ENCODE results near the gene POLA1. TPM values are rescaled to one million over a fixed set of nuclear protein-coding genes. Genes with fewer than 3 reads are reported as not detected.

Gene POLA1
- total RNA-seq, 1 donor from 2014 or later, result 12.3 TPM

DNA sequence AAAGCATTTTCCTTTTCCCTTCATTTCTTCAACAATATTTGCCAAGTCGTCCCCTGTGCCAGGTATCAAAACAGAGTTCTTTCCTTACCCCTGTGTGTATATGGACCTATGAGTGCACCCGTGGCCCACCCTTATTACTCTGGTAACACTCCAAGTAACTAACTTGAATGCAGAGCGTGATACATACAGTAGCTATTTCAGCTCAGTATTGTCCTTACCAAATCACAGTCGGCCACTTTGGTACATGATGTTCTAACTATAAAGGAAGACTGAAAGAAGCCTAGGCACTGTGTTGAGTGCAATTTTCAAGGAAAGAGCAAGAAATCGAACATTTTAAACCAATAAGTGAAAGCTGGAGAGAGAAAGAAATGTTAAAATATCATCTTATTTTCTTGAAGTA is 233.7 kb downstream of the POLA1 start:
- no peak for ATAC-seq
- Histone ChIP-seq H3K27me3 (ENCODE audit: low read depth) (no peaks in the 10 kb centered on the region), H3K36me3 (no peaks in the 10 kb centered on the region), H3K4me1 (no peaks in the 10 kb centered on the region), H3K27ac (no peak overlapping the region), H3K4me3 (no peak overlapping the region), H3K9me3 (no peaks in the 10 kb centered on the region)
- TF ChIP-seq, protein P1, sequence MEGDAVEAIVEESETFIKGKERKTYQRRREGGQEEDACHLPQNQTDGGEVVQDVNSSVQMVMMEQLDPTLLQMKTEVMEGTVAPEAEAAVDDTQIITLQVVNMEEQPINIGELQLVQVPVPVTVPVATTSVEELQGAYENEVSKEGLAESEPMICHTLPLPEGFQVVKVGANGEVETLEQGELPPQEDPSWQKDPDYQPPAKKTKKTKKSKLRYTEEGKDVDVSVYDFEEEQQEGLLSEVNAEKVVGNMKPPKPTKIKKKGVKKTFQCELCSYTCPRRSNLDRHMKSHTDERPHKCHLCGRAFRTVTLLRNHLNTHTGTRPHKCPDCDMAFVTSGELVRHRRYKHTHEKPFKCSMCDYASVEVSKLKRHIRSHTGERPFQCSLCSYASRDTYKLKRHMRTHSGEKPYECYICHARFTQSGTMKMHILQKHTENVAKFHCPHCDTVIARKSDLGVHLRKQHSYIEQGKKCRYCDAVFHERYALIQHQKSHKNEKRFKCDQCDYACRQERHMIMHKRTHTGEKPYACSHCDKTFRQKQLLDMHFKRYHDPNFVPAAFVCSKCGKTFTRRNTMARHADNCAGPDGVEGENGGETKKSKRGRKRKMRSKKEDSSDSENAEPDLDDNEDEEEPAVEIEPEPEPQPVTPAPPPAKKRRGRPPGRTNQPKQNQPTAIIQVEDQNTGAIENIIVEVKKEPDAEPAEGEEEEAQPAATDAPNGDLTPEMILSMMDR (IDR thresholded peaks at IDR 0.05), result no peak
- intact Hi-C loops (cut with DNase I), result no loop called here
- no peak for DNase-seq

DNA sequence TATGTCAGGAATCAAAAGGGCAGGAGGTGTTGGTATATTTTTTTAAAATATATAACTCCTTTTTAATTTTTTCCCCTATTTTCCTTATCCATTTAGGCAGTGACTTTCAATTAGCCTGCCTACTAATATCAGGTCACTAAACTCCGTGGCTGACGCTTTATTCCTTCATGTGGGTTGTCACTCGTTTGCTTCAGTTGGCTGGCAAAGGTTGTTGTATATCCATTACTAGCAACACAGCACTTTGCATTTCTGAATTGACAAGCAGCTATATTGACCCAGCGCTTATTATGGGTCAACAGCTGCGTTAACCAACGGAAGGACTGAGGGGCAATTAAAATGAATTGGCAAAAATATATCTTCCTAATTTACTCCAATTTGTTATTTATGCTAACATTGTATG is 234.4 kb downstream of the POLA1 start:
- no peak for DNase-seq
- intact Hi-C loops (cut with DNase I), result no loop called here
- no peak for ATAC-seq
- TF ChIP-seq, protein P1 (IDR thresholded peaks at IDR 0.05), result no peak
- Histone ChIP-seq H3K27ac (no peak overlapping the region), H3K4me3 (no peak overlapping the region), H3K4me1 (no peaks in the 10 kb centered on the region), H3K27me3 (ENCODE audit: low read depth) (no peaks in the 10 kb centered on the region), H3K36me3 (no peaks in the 10 kb centered on the region), H3K9me3 (no peaks in the 10 kb centered on the region)

DNA sequence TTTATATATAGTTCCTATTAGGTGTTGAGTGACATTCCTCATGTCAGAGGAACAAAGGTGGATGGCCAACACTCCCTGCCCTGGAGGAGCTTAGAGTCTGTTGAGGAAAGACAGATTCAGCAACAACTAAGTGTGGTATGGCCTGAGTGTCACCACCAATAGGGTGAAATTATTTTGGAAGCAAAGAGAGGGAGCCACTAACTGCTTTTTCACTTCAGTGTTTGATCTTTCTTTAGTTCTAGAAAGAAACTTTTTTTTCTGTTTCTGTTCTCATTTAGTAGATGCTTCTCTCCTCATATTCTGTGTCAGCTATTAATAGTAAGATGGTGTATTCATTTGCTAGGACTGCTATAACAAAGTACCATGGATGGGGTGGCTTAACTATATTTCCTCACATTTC is 240.6 kb downstream of the POLA1 start:
- H3K27ac ChIP-seq, result no peak overlapping the region
- H3K27me3 ChIP-seq (ENCODE audit: low read depth), result no peaks in the 10 kb centered on the region
- H3K4me1 ChIP-seq, result no peaks in the 10 kb centered on the region
- H3K4me3 ChIP-seq, result no peak overlapping the region
- DNase-seq, result no peak
- intact Hi-C loops (cut with DNase I), result no loop called here
- no peaks in the 10 kb centered on the region for H3K9me3 ChIP-seq
- ATAC-seq, result no peak
- TF ChIP-seq, protein P1 (IDR thresholded peaks at IDR 0.05), result no peak
- no peaks in the 10 kb centered on the region for H3K36me3 ChIP-seq

DNA sequence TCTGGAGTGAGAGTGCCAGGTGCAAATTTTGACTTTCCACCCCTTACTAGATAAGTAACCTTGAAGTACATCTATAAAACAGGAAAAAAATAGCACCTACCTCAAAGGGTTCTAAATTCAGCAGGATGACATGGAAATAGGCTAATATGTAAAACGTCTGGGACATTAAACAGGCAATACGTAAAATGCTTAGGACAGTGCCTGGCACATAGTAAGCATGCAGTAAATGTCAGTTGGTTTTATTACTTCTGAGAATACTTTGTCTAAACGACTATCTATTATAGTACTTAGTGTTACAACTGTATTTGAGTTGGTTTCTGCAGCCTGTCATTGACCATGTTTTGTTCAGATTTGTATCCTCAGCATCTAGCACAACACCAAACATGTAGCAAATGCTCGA is 251.3 kb downstream of the POLA1 start:
- ATAC-seq, result no peak
- H3K27ac ChIP-seq, result no peak overlapping the region

DNA sequence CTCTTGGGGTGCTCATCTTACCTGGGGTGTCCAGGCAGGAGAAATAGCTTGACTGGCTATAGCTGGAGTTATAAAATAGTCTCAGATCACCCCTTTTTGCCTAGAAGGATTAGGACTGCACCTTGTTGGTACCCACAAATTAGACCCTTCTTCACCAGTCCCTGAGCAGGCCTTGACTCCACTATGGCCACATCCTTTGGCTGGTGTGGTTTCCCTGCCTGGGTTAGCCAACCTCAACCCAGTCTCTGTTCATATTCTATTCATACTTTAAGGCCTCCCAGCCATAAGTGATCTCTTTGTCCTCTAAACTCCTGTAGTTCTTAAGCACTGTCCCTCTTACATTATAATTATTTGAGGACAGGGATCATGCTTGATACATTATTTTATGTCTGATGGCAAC is 252.7 kb downstream of the POLA1 start:
- TF ChIP-seq, protein P1 (IDR thresholded peaks at IDR 0.05), result no peak
- Histone ChIP-seq H3K4me1 (no peaks in the 10 kb centered on the region), H3K9me3 (no peaks in the 10 kb centered on the region), H3K27me3 (ENCODE audit: low read depth) (no peaks in the 10 kb centered on the region), H3K36me3 (no peaks in the 10 kb centered on the region), H3K27ac (no peak overlapping the region), H3K4me3 (no peak overlapping the region)
- intact Hi-C loops (cut with DNase I), result no loop called here
- DNase-seq (no peak), ATAC-seq (no peak)

More for the DNA sequence above, 251.3 kb downstream of the POLA1 start:
- DNase-seq, result no peak
- no peaks in the 10 kb centered on the region for H3K27me3 ChIP-seq (ENCODE audit: low read depth)
- no peaks in the 10 kb centered on the region for H3K4me1 ChIP-seq
- TF ChIP-seq, protein P1 (IDR thresholded peaks at IDR 0.05), result no peak
- H3K9me3 ChIP-seq, result no peaks in the 10 kb centered on the region
- H3K36me3 ChIP-seq, result no peaks in the 10 kb centered on the region
- intact Hi-C loops (cut with DNase I), result no loop called here
- no peak overlapping the region for H3K4me3 ChIP-seq

DNA sequence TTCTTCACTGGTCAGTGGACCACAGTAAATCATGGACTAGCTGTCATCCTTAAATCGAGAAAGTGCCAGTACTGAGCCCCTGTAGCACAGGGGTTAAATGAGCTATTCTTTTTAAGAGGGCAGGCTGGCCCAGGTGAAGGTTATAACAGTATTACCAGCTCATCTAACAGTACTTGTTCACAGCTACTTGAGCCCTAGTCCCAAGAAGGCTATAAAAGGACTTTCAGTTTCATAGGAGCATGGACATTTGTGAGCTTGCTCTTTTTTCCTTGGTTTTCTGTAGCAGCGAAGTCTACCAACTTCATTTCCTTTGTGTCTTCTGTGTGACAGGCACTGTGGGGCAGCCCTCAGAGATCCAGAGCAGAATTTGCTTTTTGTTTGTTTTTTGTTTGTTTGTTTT is 261.0 kb downstream of the POLA1 start:
- H3K4me1 ChIP-seq, result no peaks in the 10 kb centered on the region
- no peaks in the 10 kb centered on the region for H3K36me3 ChIP-seq
- H3K9me3 ChIP-seq, result no peaks in the 10 kb centered on the region
- no peaks in the 10 kb centered on the region for H3K27me3 ChIP-seq (ENCODE audit: low read depth)
- H3K27ac ChIP-seq, result no peak overlapping the region
- ATAC-seq (no peak), DNase-seq (no peak)
- intact Hi-C loops (cut with DNase I), result no loop called here
- TF ChIP-seq, protein P1 (IDR thresholded peaks at IDR 0.05), result no peak
- H3K4me3 ChIP-seq, result no peak overlapping the region
